ENCODE measurements around the gene CASQ2.

Gene CASQ2

DNA sequence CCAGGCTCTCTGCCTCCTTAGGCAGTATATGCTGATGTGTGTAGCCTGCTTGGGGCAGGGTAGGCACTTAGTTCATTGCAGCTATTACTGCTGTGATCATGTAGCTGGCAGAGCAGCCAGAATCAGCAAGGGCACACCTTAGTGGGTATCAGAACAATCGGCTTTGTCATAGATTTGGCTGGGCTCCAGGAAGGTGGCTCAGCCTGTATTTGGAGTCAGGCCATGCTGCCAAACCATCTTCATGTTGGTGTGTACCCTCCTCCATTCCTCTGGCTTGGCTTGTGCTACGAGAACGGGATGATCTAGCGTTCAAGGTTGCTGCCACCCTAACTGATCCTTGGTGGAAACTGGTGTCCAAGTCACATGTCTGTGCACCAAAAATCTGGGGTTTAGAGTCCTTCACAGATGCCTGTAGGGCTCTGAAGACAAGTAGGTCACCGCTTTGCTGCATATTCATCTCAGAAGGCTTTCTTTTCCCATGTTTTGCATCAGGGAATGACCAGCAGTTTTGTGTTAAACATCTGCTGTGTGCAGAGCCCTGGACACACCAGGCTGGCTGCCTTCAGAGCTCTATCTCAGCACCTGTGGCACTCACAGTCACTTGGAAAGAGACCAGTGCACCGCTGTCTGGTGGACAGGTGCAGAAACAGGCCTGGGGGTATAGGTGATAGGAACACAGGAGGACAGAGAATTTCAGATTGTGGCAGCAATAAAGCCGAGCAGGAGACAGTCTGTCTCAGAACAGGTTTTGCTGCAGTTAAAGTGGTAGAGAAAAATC, 103.0 kb downstream of the CASQ2 start:
- no peaks in the 10 kb centered on the region for H3K27me3 ChIP-seq
- TF ChIP-seq, protein P1, sequence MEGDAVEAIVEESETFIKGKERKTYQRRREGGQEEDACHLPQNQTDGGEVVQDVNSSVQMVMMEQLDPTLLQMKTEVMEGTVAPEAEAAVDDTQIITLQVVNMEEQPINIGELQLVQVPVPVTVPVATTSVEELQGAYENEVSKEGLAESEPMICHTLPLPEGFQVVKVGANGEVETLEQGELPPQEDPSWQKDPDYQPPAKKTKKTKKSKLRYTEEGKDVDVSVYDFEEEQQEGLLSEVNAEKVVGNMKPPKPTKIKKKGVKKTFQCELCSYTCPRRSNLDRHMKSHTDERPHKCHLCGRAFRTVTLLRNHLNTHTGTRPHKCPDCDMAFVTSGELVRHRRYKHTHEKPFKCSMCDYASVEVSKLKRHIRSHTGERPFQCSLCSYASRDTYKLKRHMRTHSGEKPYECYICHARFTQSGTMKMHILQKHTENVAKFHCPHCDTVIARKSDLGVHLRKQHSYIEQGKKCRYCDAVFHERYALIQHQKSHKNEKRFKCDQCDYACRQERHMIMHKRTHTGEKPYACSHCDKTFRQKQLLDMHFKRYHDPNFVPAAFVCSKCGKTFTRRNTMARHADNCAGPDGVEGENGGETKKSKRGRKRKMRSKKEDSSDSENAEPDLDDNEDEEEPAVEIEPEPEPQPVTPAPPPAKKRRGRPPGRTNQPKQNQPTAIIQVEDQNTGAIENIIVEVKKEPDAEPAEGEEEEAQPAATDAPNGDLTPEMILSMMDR (IDR thresholded peaks at IDR 0.05): no peak

DNA sequence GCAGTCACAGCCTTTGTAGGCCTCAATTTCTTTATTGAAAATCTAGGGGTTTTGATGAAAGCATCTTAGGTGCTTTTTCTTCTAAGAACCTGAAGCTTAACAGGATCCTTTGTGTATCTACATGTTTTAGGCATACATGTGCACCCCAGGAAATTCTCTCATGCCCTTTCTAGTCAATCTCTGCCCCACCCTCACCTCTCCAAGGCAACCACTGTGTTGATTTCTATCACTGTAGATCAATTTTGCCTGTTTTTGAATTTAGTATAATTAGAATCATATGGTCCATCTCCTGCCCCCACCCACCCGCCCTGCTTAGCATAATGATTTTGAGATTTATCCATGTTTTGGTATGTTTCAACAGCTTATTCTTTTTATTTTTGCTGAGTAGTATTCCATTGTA, 107.4 kb downstream of the CASQ2 start:
- H3K4me3 ChIP-seq (ENCODE audit: low read depth in 1 of 2, low read length in 1 of 2): no peak overlapping the region
- no peak overlapping the region for H3K27ac ChIP-seq
- H3K9me3 ChIP-seq: no peaks in the 10 kb centered on the region
- H3K36me3 ChIP-seq: no peaks in the 10 kb centered on the region
- TF ChIP-seq, protein P1 (IDR thresholded peaks at IDR 0.05): no peak
- H3K4me1 ChIP-seq (ENCODE audit: control insufficient read depth in 1 of 2, insufficient read depth in 1 of 2, low read depth in 1 of 2, low read length in 1 of 2): no peaks in the 10 kb centered on the region
- no peaks in the 10 kb centered on the region for H3K27me3 ChIP-seq

More for the DNA sequence above, 103.0 kb downstream of the CASQ2 start:
- Histone ChIP-seq H3K36me3 (no peaks in the 10 kb centered on the region), H3K4me3 (ENCODE audit: low read depth in 1 of 2, low read length in 1 of 2) (no peak overlapping the region), H3K4me1 (ENCODE audit: control insufficient read depth in 1 of 2, insufficient read depth in 1 of 2, low read depth in 1 of 2, low read length in 1 of 2) (no peaks in the 10 kb centered on the region), H3K9me3 (no peaks in the 10 kb centered on the region), H3K27ac (no peak overlapping the region)

DNA sequence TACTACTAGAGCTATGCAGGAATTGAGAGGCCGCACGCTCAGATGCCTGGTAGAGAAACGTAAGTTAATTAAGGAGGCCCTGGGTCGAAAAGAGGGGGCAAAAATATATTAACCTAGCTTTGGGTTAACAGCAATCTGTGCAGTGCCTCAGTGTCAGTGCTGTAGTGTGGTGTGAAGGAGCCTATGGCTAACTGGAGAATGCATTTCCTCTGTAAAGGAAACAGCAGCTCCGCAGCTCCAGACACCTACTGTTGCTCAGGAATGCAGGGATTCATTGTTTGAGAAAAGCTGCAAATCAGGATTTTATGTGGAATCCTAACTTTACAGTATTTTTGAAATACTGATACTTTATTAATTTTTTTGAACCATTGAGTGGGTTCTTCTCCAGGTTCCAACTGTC, 108.4 kb downstream of the CASQ2 start:
- Histone ChIP-seq H3K36me3 (no peaks in the 10 kb centered on the region), H3K9me3 (no peaks in the 10 kb centered on the region)
- TF ChIP-seq, protein P1 (IDR thresholded peaks at IDR 0.05): no peak

DNA sequence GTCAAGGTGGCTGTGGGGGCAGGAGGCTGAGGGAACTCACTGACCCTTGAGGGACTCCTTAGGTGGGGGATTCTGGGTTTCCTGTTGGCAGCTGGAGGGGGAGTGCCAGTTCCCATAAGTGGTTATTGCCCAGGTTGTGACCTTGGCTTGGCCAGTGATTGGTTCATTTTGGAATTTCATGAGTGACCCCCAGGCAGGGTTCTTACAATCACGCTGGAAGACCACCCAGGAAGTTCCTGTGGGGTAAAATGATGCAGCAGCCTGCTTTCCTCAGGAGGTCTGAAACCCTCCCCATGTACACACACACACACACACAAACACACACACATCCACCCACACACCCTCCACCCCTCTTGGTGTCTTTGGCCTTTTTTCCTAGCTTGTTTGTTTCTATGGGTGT, 109.9 kb downstream of the CASQ2 start:
- H3K27me3 ChIP-seq: peaks cover 14% of the 10 kb centered on the region
- TF ChIP-seq, protein P1 (IDR thresholded peaks at IDR 0.05): no peak
- H3K27ac ChIP-seq: no peak overlapping the region
- no peaks in the 10 kb centered on the region for H3K36me3 ChIP-seq
- H3K4me1 ChIP-seq (ENCODE audit: control insufficient read depth in 1 of 2, insufficient read depth in 1 of 2, low read depth in 1 of 2, low read length in 1 of 2): no peaks in the 10 kb centered on the region
- H3K9me3 ChIP-seq: no peaks in the 10 kb centered on the region
- H3K4me3 ChIP-seq (ENCODE audit: low read depth in 1 of 2, low read length in 1 of 2): no peak overlapping the region

More for the DNA sequence above, 108.4 kb downstream of the CASQ2 start:
- peaks cover 6% of the 10 kb centered on the region for H3K27me3 ChIP-seq
- no peak overlapping the region for H3K27ac ChIP-seq
- no peak overlapping the region for H3K4me3 ChIP-seq (ENCODE audit: low read depth in 1 of 2, low read length in 1 of 2)
- H3K4me1 ChIP-seq (ENCODE audit: control insufficient read depth in 1 of 2, insufficient read depth in 1 of 2, low read depth in 1 of 2, low read length in 1 of 2): no peaks in the 10 kb centered on the region

DNA sequence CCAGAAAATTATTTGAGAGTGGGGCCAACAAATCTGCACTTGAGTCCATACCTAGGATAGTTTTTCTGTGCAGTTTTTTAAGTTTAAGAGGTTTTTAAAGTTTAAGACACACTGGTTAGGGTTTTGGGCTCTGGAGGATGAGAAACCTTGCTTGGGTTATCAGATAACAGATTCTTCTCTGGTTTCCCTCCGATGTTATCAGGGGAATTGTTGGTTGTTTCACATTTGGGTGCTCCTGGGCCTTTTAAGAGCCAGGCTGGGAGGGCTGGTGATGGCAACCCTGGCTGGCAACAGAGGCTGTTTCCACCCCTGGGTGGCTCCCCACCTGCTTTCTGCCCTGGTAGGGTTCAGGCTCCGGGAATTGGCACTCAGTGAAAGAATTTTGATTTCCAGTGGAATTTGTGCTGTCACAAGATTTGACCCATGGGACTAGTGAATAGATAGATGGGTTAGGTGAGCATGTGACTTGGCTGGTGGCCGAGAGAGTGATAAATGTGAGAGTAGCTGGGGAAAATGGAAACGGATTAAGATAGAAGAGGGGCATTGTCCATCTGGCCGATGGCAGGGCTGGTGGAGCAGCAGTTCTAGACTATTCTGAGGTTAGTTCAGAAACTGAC, 111.9 kb downstream of the CASQ2 start:
- Histone ChIP-seq H3K4me1 (ENCODE audit: control insufficient read depth in 1 of 2, insufficient read depth in 1 of 2, low read depth in 1 of 2, low read length in 1 of 2) (no peaks in the 10 kb centered on the region), H3K9me3 (no peaks in the 10 kb centered on the region), H3K4me3 (ENCODE audit: low read depth in 1 of 2, low read length in 1 of 2) (no peak overlapping the region), H3K27me3 (peaks cover 14% of the 10 kb centered on the region), H3K27ac (no peak overlapping the region), H3K36me3 (no peaks in the 10 kb centered on the region)
- TF ChIP-seq, protein P1 (IDR thresholded peaks at IDR 0.05): no peak
